IPS-18a (cell line): ENCODE results near the gene TESK2.
"Not testable (repeated sequence)": the region's sequence is repeated elsewhere in the genome, so short reads cannot be mapped to it uniquely, and the experiment has no call there.

Experiments used
- H3K27ac ChIP-seq: one replicate; pipeline ENCODE4 v1.5.1; 2013; ENCODE audit warnings: low read length
- H3K27me3 ChIP-seq: one replicate; pipeline ENCODE4 v1.6.1; 2013; ENCODE audit warnings: mild to moderate bottlenecking, low read length; ENCODE audit not compliant: control insufficient read depth, insufficient read depth
- H3K36me3 ChIP-seq: one replicate; pipeline ENCODE4 v1.6.1; 2013; ENCODE audit warnings: low read depth, low read length; ENCODE audit not compliant: control insufficient read depth
- H3K4me1 ChIP-seq: one replicate; pipeline ENCODE4 v1.6.1; 2013; ENCODE audit warnings: low read depth, low read length; ENCODE audit not compliant: control insufficient read depth
- H3K4me3 ChIP-seq: one replicate; pipeline ENCODE4 v1.5.1; 2013; ENCODE audit warnings: low read length
- H3K9ac ChIP-seq: one replicate; pipeline ENCODE4 v1.6.1; 2013; ENCODE audit warnings: mild to moderate bottlenecking, low read length, moderate library complexity
- H3K9me3 ChIP-seq: one replicate; pipeline ENCODE4 v1.6.1; 2013; ENCODE audit warnings: low read depth, low read length; ENCODE audit not compliant: control insufficient read depth

The TESK2 gene

DNA sequence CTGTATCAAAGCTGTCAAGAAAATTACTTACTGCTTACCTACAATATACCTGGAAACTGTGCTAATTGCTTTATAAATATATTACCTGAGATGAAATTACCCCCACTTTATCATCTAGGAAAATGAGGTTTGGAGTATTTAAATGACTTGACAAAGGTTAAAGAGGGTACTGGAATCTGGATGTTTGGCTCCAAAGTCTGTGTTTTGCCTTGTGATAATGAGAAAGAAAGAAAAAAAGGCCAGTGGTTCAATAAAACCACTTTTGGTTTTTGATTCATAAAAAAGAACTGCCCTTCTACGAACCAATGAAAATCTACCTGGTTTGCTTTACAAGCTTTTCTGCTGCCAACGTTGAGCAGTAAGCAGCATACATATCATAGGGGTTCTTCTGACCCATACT is 89.4 kb downstream of the TESK2 start:
- no peak overlapping the region for H3K4me3 ChIP-seq
- H3K4me1 ChIP-seq, result peaks cover 2% of the 10 kb centered on the region
- H3K9me3 ChIP-seq, result no peaks in the 10 kb centered on the region
- H3K36me3 ChIP-seq, result no peaks in the 10 kb centered on the region
- no peak overlapping the region for H3K27ac ChIP-seq
- H3K27me3 ChIP-seq, result no peaks in the 10 kb centered on the region
- H3K9ac ChIP-seq, result no peak overlapping the region

DNA sequence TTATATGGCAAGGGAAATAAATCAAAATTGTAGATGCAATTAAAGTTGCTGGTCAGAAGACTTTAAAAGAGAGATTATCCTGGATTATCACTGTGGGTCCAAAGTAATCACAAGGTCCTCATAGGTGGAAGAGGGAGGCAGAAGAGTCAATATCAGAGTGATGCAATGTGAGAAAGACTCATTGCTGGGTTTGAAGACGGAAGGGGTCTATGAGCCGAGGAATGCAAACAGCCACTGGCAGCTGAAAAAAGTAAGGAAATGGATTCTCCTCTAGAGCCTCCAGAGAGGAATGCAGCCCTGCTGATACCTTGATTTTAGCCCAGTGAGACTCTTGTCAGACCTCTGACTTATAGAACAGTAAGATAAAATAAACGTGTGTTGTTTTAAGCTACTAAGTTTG is 90.9 kb downstream of the TESK2 start:
- peaks cover 2% of the 10 kb centered on the region for H3K4me1 ChIP-seq
- no peak overlapping the region for H3K9ac ChIP-seq
- H3K36me3 ChIP-seq, result no peaks in the 10 kb centered on the region
- no peak overlapping the region for H3K27ac ChIP-seq
- H3K27me3 ChIP-seq, result no peaks in the 10 kb centered on the region
- no peaks in the 10 kb centered on the region for H3K9me3 ChIP-seq
- H3K4me3 ChIP-seq, result no peak overlapping the region

DNA sequence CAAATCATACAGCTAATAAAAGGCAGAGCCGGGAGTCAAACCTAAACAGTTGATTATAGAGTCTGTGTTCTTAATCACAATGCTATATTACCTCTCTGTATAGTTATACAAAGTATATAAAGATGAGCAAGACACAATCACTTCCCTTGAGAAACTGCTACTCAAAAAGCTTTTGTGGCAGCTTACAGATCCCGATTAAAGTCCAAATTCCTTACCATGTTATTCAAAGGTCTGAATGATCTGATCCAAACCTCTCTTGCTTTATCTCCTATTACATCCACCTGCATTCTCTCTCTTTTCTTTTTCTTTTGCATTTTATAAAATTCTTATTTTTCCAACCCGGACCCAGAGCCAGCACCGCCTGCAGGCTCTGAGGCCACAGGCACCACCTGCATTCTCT is 93.7 kb downstream of the TESK2 start:
- no peaks in the 10 kb centered on the region for H3K36me3 ChIP-seq
- H3K27ac ChIP-seq, result no peak overlapping the region
- peaks cover 2% of the 10 kb centered on the region for H3K4me1 ChIP-seq
- H3K9ac ChIP-seq, result no peak overlapping the region
- H3K4me3 ChIP-seq, result no peak overlapping the region
- H3K9me3 ChIP-seq, result no peaks in the 10 kb centered on the region
- H3K27me3 ChIP-seq, result no peaks in the 10 kb centered on the region

DNA sequence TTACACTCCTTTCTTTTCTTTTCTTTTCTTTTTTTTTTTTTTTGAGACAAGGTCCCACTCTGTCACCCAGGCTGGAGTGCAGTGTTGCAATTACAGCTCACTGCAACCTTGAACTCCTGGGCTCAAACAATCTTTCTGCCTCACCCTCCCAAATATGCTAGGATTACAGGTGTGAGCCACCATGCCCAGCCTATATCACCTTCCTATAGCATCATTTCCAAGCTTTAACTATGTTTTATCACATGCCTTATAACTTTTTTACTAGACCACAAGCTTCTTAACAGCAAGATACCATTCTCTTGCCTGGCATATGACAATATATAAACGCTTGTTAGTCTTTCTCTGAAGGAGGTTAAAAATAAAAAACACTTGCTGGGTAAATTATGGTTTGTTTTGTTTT is 95.4 kb downstream of the TESK2 start:
- no peak overlapping the region for H3K27ac ChIP-seq
- no peaks in the 10 kb centered on the region for H3K9me3 ChIP-seq
- no peaks in the 10 kb centered on the region for H3K27me3 ChIP-seq
- H3K36me3 ChIP-seq, result no peaks in the 10 kb centered on the region
- no peak overlapping the region for H3K4me3 ChIP-seq
- peaks cover 2% of the 10 kb centered on the region for H3K4me1 ChIP-seq
- H3K9ac ChIP-seq, result no peak overlapping the region

DNA sequence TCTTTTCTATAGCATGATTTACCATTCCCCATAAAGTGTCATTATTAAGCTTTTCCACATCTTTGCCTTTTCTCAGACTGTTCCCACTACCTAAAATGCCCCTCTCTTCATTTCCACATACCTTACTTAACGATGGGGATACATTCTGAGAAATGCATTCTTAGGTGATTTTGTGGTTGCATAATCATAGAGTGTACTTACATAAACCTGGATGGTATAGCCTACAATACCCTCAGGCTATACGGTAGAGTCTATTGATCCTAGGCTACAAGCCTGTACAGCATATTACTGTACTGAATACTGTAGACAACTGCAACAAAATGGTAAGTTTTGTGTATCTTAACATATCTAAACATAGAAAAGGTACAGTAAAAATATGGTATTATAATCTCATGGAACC is 95.9 kb downstream of the TESK2 start:
- H3K9me3 ChIP-seq, result no peaks in the 10 kb centered on the region
- no peak overlapping the region for H3K27ac ChIP-seq
- no peaks in the 10 kb centered on the region for H3K27me3 ChIP-seq
- H3K36me3 ChIP-seq, result no peaks in the 10 kb centered on the region
- H3K9ac ChIP-seq, result no peak overlapping the region
- no peak overlapping the region for H3K4me3 ChIP-seq
- peaks cover 2% of the 10 kb centered on the region for H3K4me1 ChIP-seq

DNA sequence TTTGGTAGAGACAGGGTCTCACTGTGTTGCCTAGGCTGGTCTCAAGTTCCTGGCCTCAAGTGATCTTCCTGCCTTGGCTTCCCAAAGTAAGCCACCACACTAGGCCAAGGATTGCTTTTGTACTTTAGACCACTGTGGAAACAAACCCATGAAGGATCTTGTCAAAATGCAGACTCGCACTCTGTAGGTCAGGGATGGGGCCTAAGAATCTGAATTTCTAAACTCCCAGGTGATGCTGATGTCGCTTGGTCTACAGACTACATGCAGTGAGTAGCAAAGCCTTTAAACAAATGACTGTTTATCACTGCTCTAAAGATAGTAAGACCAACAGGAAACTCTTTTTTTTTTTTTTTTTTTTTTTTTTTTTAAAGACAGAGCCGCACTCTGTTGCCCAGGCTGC is 96.6 kb downstream of the TESK2 start:
- no peak overlapping the region for H3K4me3 ChIP-seq
- no peaks in the 10 kb centered on the region for H3K9me3 ChIP-seq
- H3K36me3 ChIP-seq, result no peaks in the 10 kb centered on the region
- H3K9ac ChIP-seq, result no peak overlapping the region
- H3K27ac ChIP-seq, result no peak overlapping the region
- no peaks in the 10 kb centered on the region for H3K27me3 ChIP-seq
- no peaks in the 10 kb centered on the region for H3K4me1 ChIP-seq

DNA sequence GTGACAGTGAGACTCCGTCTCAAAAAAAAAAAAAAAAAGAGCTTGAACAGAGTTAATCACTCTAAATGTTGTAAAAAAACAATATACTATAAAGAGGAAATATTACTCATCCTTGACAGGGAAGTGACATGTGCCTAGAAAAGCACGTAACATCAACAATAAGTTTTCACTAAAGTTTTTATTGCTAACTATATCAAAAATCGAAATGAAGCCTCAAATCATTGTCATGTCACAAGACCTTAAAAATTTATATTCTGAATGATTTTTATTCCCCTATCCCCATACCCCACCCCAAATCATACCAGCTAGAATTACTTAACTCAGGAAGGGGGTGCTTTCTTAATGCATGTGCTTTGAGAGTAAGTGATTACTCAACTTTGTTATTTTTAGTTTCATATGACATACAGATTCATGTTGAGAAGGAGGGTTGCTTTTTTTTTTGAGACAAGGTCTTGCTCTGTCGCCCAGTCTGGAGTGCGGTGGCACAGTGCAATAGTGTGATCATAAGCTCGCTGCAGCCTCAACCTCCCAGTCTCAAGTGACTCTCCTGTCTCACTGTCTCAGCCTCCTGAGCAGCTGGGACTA is 97.2 kb downstream of the TESK2 start:
- H3K27me3 ChIP-seq, result no peaks in the 10 kb centered on the region
- H3K4me1 ChIP-seq, result no peaks in the 10 kb centered on the region
- H3K9me3 ChIP-seq, result no peaks in the 10 kb centered on the region
- no peak overlapping the region for H3K4me3 ChIP-seq
- H3K36me3 ChIP-seq, result no peaks in the 10 kb centered on the region
- no peak overlapping the region for H3K27ac ChIP-seq
- H3K9ac ChIP-seq, result no peak overlapping the region

DNA sequence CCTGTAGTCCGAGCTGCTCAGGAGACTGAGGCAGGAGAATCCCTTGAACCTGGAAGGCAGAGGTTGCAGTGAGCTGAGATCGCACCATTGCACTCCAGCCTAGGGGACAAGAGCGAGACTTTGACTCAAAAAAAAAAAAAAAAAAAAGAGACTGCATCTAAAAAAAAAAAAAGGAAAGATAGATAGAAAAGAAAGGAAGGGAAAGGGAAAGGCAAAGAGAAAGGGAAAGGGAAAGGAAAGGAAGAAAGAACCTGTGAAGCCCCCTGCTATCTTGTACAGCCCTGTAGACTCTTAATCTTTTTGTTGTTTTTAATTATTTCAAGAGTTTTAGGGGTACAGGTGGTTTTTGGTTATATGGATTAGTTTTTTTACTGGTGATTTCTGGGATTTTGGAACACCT is 104.7 kb downstream of the TESK2 start:
- Histone ChIP-seq H3K4me3 (no peak overlapping the region), H3K9me3 (no peaks in the 10 kb centered on the region), H3K27me3 (no peaks in the 10 kb centered on the region), H3K9ac (no peak overlapping the region), H3K27ac (no peak overlapping the region), H3K36me3 (no peaks in the 10 kb centered on the region), H3K4me1 (no peaks in the 10 kb centered on the region)

DNA sequence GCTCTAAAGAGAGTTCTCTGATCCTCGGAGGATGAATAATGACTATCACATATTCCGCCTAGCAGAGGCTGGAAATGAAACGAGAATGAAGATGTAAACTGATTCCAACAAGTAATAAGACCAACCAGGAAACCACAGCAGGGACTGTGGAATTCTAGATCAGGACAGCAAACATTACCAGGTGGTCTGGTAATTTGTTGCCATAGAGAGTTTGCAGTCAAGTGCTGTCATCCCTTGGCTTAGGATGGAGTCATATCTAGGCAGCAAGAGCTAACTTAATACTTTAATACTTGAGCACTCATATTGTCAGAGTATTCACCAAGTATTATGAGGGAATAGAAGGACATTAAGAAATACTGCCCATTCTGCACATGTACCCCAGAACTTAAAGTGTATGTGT is 105.7 kb downstream of the TESK2 start:
- Histone ChIP-seq H3K36me3 (no peaks in the 10 kb centered on the region), H3K27ac (no peak overlapping the region), H3K4me1 (no peaks in the 10 kb centered on the region), H3K4me3 (no peak overlapping the region), H3K9me3 (no peaks in the 10 kb centered on the region), H3K27me3 (no peaks in the 10 kb centered on the region), H3K9ac (no peak overlapping the region)

DNA sequence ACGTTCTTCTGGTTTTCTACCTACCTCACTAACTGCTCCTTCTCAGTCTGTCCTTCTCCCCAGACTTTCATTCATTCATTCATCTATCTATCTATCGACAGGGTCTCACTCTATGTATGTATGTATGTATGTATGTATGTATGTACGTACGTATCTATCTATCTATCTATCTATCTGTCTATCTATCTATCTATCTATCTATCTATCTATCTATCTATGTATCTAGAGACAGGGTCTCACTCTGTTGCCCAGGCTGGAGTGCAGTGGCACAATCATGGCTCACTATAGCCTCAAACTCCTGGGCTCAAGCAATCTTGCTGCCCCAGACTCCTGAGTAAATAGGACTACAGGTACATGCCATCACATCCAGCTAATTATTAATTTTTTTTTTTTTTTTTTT is 106.8 kb downstream of the TESK2 start:
- H3K27ac ChIP-seq, H3K4me1 ChIP-seq, H3K4me3 ChIP-seq, H3K9me3 ChIP-seq, H3K36me3 ChIP-seq, H3K27me3 ChIP-seq, H3K9ac ChIP-seq: not testable (repeated sequence)

DNA sequence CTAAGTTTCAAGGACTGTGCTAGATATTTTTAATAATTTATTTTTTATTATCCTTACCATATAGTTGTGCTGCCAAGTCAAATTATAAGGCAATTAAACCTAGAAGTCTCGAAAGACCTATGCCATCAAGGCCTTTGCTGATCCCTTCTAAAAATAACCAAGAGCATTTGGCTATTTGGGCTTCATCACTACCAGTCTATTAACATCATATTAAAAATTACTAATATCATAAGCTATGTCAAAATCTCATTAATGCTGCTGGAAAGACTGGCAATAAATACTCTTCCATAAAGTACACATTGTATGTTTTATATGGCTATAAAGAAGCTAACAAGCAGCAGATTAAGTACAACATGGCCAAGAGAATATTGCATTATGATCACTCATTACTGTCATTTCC is 107.8 kb downstream of the TESK2 start:
- Histone ChIP-seq H3K9ac (no peak overlapping the region), H3K27me3 (no peaks in the 10 kb centered on the region), H3K27ac (no peak overlapping the region), H3K4me3 (no peak overlapping the region), H3K4me1 (no peaks in the 10 kb centered on the region), H3K36me3 (no peaks in the 10 kb centered on the region), H3K9me3 (no peaks in the 10 kb centered on the region)

DNA sequence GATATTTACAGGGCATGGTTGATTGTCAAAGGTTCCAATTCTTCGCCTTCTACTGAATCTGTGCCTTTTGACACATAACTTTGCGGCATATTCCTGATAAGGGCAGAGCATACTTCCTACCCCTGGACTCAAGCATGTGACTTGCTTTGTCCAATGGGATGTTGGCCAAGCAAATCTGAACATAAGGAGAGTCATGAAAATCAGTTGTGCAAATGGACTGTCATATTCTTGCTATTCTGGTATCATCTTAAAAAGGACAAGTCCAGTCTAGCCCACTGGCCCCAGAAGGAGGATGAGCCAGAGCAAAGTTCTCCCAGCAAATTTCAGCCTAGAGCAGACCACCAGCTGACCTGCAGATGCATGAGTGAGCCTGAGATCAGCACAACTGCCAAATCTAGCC is 109.7 kb downstream of the TESK2 start:
- no peaks in the 10 kb centered on the region for H3K27me3 ChIP-seq

More for the DNA sequence above, 109.7 kb downstream of the TESK2 start:
- H3K9me3 ChIP-seq, result no peaks in the 10 kb centered on the region
- H3K27ac ChIP-seq, result no peak overlapping the region
- H3K9ac ChIP-seq, result no peak overlapping the region
- H3K4me1 ChIP-seq, result no peaks in the 10 kb centered on the region
- no peaks in the 10 kb centered on the region for H3K36me3 ChIP-seq
- H3K4me3 ChIP-seq, result no peak overlapping the region
